Breast epithelium (tissue), 4 donors: ENCODE measurements around the gene RTN4R. TPM values are rescaled to one million over a fixed set of nuclear protein-coding genes. Genes with fewer than 3 reads are reported as not detected.

Source experiments
- DNase-seq, 2 donors: peaks; one replicate each; pipeline ENCODE4 v3.0.0-alpha.2; 2019; ENCODE audit warnings: low spot score in 2 of 2
- H3K27ac ChIP-seq, 2 donors: fragments of 200-600 bp; sonication (generic) in 1 of 2; one replicate each; pipeline ENCODE4 v1.5.1; 2016 to 2019; ENCODE audit warnings: mild to moderate bottlenecking in 1 of 2
- H3K27me3 ChIP-seq, 2 donors: fragments of 200-600 bp; sonication (generic) in 1 of 2; one replicate each; pipeline versions ENCODE4 v1.5.1 to v1.6.0; 2017 to 2019; ENCODE audit warnings: control low read depth in 1 of 2, mild to moderate bottlenecking in 1 of 2
- H3K36me3 ChIP-seq: fragments of 200-600 bp; one replicate; pipeline ENCODE4 v1.5.1; 2019
- H3K4me1 ChIP-seq, 2 donors: fragments of 200-600 bp; sonication (generic); one replicate each; pipeline ENCODE4 v1.5.1; 2016 to 2019; ENCODE audit warnings: control low read depth in 1 of 2
- H3K4me3 ChIP-seq, 3 donors: fragments of 200-600 bp; sonication (generic); 1 replicate in 2 of 3; 2 replicates in 1 of 3; pipeline ENCODE4 v1.5.1; 2016 to 2019; ENCODE audit warnings: mild to moderate bottlenecking in 3 of 3, moderate library complexity in 2 of 3
- H3K9me3 ChIP-seq, 2 donors: fragments of 200-600 bp; sonication (generic) in 1 of 2; one replicate each; pipeline ENCODE4 v1.5.1; 2016 to 2019; ENCODE audit warnings: control low read depth in 1 of 2
- POLR2A ChIP-seq: fragments of 450-650 bp; IDR thresholded peaks from one replicate; pipeline ENCODE4 v1.6.1; 2016; ENCODE audit warnings: antibody characterized with exemption, mild to moderate bottlenecking, moderate library complexity
- POLR2AphosphoS5 ChIP-seq, 3 donors: sonication (generic); formaldehyde crosslinking; IDR thresholded peaks; one replicate each; pipeline ENCODE4 v1.6.1; 2017; ENCODE audit warnings: antibody characterized with exemption in 3 of 3
- intact Hi-C: fragments of 100-400 bp; cut with DNase I; formaldehyde crosslinking; loops from one replicate; pipeline ENCODE4 v1.15.1; 2023; ENCODE audit warnings: low total_unique reads
- total RNA-seq, 3 donors: library from RNA; depleted of rRNA; stranded (reverse); fragments of >200 nt; gene quantifications; one replicate each; pipeline ENCODE4 v1.1.0, GENCODE V29; 2016
- TF ChIP-seq, protein P1 (sequence below), 3 donors: fragments of 450-650 bp; IDR thresholded peaks; one replicate each; pipeline ENCODE4 v1.5.1; 2016 to 2017; ENCODE audit warnings: antibody characterized with exemption in 3 of 3, mild to moderate bottlenecking in 3 of 3, moderate library complexity in 3 of 3

Gene RTN4R
- total RNA-seq, 3 donors from 2014 or later = 0.48 to 2.0 (median 1.9) TPM

DNA sequence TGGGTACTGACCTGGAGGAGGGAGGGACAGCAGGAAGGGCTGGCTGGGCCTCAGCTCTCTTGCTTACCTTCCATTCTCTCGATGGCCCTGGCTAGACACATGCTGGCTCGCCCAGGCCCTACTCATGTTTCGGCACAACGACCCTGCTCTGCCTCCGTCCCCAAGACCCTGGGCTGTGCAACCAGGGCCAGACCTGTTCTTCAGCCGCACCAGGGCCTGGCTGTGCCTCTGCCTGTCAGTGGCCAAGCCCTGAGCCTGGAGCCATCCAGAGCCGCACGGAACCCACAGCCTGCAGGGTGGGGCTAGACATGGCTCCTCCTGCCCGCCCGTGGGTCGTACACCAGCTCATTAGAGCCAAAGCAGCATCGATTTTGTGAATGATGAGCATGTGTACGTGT, 47.5 kb downstream of the RTN4R start:
- no peak overlapping the region for H3K4me3 ChIP-seq
- no peaks in the 10 kb centered on the region for H3K4me1 ChIP-seq
- no peak overlapping the region for H3K27ac ChIP-seq
- H3K36me3 ChIP-seq = no peaks in the 10 kb centered on the region
- H3K9me3 ChIP-seq = no peaks in the 10 kb centered on the region
- no peaks in the 10 kb centered on the region for H3K27me3 ChIP-seq
- no peak for DNase-seq
- intact Hi-C loops = no loop called here
- no peak for TF ChIP-seq POLR2AphosphoS5 (IDR thresholded peaks at IDR 0.05)
- TF ChIP-seq, protein P1, sequence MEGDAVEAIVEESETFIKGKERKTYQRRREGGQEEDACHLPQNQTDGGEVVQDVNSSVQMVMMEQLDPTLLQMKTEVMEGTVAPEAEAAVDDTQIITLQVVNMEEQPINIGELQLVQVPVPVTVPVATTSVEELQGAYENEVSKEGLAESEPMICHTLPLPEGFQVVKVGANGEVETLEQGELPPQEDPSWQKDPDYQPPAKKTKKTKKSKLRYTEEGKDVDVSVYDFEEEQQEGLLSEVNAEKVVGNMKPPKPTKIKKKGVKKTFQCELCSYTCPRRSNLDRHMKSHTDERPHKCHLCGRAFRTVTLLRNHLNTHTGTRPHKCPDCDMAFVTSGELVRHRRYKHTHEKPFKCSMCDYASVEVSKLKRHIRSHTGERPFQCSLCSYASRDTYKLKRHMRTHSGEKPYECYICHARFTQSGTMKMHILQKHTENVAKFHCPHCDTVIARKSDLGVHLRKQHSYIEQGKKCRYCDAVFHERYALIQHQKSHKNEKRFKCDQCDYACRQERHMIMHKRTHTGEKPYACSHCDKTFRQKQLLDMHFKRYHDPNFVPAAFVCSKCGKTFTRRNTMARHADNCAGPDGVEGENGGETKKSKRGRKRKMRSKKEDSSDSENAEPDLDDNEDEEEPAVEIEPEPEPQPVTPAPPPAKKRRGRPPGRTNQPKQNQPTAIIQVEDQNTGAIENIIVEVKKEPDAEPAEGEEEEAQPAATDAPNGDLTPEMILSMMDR (IDR thresholded peaks at IDR 0.05) = no peak
- no peak for TF ChIP-seq POLR2A

DNA sequence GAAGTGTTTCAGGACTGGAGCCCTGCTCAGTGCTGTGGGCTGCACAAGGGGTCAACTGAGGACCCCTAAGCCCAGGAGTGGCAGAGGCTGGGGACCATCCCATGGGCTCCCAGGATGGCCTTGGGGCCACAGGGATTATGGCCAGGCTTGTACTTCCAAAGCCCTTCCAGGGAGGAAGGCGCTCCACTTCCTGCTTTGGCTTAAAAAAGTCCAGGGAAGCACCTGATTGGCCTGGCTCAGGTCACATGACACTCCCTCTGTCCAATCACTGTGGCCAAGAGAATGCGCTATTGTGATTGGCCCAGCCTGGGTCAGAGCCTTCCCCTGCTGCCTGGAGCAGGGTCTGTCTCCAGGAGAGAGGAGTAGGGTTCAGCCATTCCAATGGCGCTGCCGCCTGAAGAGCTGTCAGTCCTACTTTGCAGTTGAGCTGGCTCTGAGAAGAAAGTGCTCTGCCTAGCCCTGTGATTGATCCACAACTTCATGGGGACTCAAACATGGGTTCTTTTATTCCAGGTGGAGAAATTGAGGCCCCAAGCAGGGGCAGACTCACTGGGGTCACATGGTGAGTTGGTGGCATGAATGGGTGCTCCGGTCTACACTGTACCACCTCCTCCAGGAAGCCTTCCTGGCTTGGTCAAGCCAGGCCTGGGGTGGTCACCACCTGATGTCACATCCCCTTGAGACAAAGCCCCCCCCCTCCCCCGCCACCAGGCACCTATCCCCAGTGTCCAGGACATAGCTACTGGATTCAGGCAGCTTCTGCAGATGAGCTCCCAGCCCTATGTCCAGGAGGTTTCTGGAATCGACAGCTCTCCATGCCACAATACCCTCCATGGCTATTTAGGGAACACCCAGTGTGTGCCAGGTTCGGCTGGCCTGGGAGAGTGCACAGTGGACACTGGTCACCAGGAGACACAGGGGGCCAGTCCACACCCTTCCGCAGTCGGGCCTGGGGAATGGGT, 48.2 kb downstream of the RTN4R start:
- Histone ChIP-seq H3K27me3 (no peaks in the 10 kb centered on the region), H3K36me3 (no peaks in the 10 kb centered on the region), H3K9me3 (no peaks in the 10 kb centered on the region), H3K4me3 (no peak overlapping the region), H3K27ac (no peak overlapping the region), H3K4me1 (no peaks in the 10 kb centered on the region)
- no peak for TF ChIP-seq POLR2AphosphoS5 (IDR thresholded peaks at IDR 0.05)
- TF ChIP-seq, protein P1 (IDR thresholded peaks at IDR 0.05) = no peak
- no peak for DNase-seq
- intact Hi-C loops = no loop called here

DNA sequence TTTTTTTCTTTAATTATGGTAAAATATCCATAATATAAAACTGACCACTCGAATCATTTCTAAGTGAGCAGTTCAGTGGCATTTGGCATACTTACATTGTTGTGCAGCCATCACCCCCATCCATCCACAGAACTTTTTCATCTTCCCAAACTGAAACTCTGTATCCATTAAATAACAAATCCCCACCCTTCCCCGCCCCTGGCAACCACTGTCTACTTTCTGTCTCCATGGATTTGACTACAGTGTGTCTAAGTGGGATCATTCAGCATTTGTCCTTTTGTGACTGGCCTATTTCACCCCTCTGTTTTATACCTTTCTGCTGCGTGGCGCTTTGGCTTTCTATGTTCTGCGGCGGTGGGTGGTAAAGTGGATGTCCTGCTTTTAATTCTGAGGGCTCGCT, 49.1 kb downstream of the RTN4R start:
- no peak overlapping the region for H3K4me3 ChIP-seq
- TF ChIP-seq, protein P1 (IDR thresholded peaks at IDR 0.05) = no peak
- no peak for TF ChIP-seq POLR2A
- no peak for TF ChIP-seq POLR2AphosphoS5 (IDR thresholded peaks at IDR 0.05)
- DNase-seq = no peak

DNA sequence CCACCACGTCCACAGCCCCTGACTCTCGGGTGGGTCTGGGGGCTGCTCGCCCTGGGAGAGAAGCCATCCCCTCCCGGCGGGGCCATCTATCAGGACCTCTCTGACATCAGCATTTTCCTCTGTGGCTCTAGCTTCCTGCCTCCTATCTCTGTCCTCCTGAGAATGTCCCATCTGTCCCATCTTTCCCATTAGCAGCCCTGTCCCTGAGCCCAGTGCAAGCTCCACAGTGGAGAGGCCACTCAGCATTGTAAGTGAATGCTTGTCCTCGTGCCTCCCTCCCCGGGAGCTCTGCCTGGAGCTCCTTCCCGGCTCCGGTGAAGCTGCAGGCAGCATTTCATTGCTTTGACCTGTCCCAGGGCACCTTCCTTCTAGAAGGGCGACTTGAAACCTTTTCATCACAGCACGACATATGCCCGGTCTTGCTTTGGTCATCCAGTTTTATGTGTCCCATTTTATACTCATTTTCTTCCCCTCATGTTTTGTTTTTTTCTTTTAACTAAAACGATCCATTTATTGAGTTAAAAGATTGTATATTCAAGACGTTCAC, 49.7 kb downstream of the RTN4R start:
- H3K27ac ChIP-seq = no peak overlapping the region
- H3K4me3 ChIP-seq = no peak overlapping the region
- H3K4me1 ChIP-seq = no peaks in the 10 kb centered on the region
- TF ChIP-seq POLR2AphosphoS5 (IDR thresholded peaks at IDR 0.05) = no peak
- TF ChIP-seq POLR2A = no peak
- TF ChIP-seq, protein P1 (IDR thresholded peaks at IDR 0.05) = no peak
- H3K36me3 ChIP-seq = no peaks in the 10 kb centered on the region
- H3K9me3 ChIP-seq = no peaks in the 10 kb centered on the region
- H3K27me3 ChIP-seq = no peaks in the 10 kb centered on the region
- no peak for DNase-seq
- intact Hi-C loops = no loop called here

More for the DNA sequence above, 49.1 kb downstream of the RTN4R start:
- Histone ChIP-seq H3K27me3 (no peaks in the 10 kb centered on the region), H3K27ac (no peak overlapping the region), H3K36me3 (no peaks in the 10 kb centered on the region), H3K4me1 (no peaks in the 10 kb centered on the region), H3K9me3 (no peaks in the 10 kb centered on the region)
- intact Hi-C loops = no loop called here

DNA sequence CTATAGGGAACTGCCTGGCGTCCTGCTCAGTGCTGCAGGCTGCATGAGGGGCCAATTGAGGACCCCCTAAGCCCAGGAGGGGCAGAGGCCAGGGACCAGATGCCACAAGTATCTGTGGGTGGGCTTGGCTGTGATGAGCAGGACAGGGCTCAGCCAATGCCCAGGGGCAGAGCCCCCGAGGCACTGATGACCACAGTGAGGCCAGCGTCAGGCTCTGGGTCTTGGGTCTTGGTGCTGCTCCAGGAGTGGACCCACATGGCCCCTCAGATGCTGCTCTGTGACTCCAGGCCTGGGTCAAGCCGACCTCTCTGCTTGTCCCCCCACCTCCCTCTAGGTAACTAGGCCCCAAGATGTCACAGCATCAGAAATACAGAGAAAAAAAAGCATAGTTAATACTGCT, 50.6 kb downstream of the RTN4R start:
- Histone ChIP-seq H3K9me3 (no peaks in the 10 kb centered on the region), H3K27me3 (no peaks in the 10 kb centered on the region), H3K4me1 (no peaks in the 10 kb centered on the region), H3K4me3 (no peak overlapping the region), H3K27ac (no peak overlapping the region), H3K36me3 (no peaks in the 10 kb centered on the region)
- no peak for DNase-seq
- intact Hi-C loops = no loop called here
- no peak for TF ChIP-seq POLR2A
- TF ChIP-seq, protein P1 (IDR thresholded peaks at IDR 0.05) = no peak
- TF ChIP-seq POLR2AphosphoS5 (IDR thresholded peaks at IDR 0.05) = no peak
